RWPE2 (cell line): ENCODE data around the gene SCNN1B.

Experiments used
- ATAC-seq: fragments of 200-7000 bp; cut with Tn5 transposase; 3 replicates; pipeline ENCODE4 v1.9.1; 2021; ENCODE audit warnings: low read depth
- DNase-seq: peaks from one replicate; pipeline ENCODE4 v3.0.0-alpha.2; 2020; ENCODE audit warnings: low spot score
- H3K27ac ChIP-seq: fragments of 450-650 bp; 2 replicates; pipeline ENCODE4 v1.5.1; 2017; ENCODE audit warnings: mild to moderate bottlenecking; ENCODE audit not compliant: poor library complexity, severe bottlenecking
- H3K27me3 ChIP-seq: fragments of 250-450 bp; sonication (Bioruptor Pico); 2 replicates; pipeline ENCODE4 v1.5.1; 2021; ENCODE audit warnings: mild to moderate bottlenecking, moderate library complexity; ENCODE audit not compliant: insufficient read depth, poor library complexity, severe bottlenecking
- H3K36me3 ChIP-seq: fragments of 250-450 bp; sonication (Bioruptor Pico); 2 replicates; pipeline ENCODE4 v1.5.1; 2020; ENCODE audit warnings: low read depth, mild to moderate bottlenecking, moderate library complexity
- H3K4me1 ChIP-seq: fragments of 250-450 bp; sonication (Bioruptor Pico); 2 replicates; pipeline ENCODE4 v1.5.1; 2021; ENCODE audit warnings: mild to moderate bottlenecking, moderate library complexity; ENCODE audit not compliant: insufficient read depth, poor library complexity, severe bottlenecking
- H3K4me3 ChIP-seq: fragments of 250-450 bp; sonication (Bioruptor Pico); 2 replicates; pipeline ENCODE4 v1.5.1; 2021; ENCODE audit warnings: mild to moderate bottlenecking, moderate library complexity; ENCODE audit not compliant: severe bottlenecking
- H3K9me3 ChIP-seq: fragments of 250-450 bp; sonication (Bioruptor Pico); 2 replicates; pipeline ENCODE4 v1.5.1; 2021; ENCODE audit warnings: mild to moderate bottlenecking, moderate library complexity; ENCODE audit not compliant: severe bottlenecking
- TF ChIP-seq, protein P1 (sequence below): fragments of 450-650 bp; IDR thresholded peaks from one replicate; pipeline ENCODE4 v1.5.1; 2017; ENCODE audit warnings: mild to moderate bottlenecking, moderate library complexity; ENCODE audit not compliant: poor library complexity, severe bottlenecking

The SCNN1B gene

GRCh38 chr16:23374721-23375510 is 72.8 kb downstream of the SCNN1B start:
- H3K36me3 ChIP-seq: no peaks in the 10 kb centered on the region
- ATAC-seq: peak; percentile 47; the same call in 2 of the 3 replicates
- H3K27ac ChIP-seq: no peak overlapping the region
- H3K4me1 ChIP-seq: no peaks in the 10 kb centered on the region
- H3K9me3 ChIP-seq: no peaks in the 10 kb centered on the region
- H3K27me3 ChIP-seq: no peaks in the 10 kb centered on the region
- DNase-seq: no peak
- no peak overlapping the region for H3K4me3 ChIP-seq
- TF ChIP-seq, protein P1, sequence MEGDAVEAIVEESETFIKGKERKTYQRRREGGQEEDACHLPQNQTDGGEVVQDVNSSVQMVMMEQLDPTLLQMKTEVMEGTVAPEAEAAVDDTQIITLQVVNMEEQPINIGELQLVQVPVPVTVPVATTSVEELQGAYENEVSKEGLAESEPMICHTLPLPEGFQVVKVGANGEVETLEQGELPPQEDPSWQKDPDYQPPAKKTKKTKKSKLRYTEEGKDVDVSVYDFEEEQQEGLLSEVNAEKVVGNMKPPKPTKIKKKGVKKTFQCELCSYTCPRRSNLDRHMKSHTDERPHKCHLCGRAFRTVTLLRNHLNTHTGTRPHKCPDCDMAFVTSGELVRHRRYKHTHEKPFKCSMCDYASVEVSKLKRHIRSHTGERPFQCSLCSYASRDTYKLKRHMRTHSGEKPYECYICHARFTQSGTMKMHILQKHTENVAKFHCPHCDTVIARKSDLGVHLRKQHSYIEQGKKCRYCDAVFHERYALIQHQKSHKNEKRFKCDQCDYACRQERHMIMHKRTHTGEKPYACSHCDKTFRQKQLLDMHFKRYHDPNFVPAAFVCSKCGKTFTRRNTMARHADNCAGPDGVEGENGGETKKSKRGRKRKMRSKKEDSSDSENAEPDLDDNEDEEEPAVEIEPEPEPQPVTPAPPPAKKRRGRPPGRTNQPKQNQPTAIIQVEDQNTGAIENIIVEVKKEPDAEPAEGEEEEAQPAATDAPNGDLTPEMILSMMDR: no peak

- Histone ChIP-seq H3K9me3 (no peaks in the 10 kb centered on the region), H3K27ac (no peak overlapping the region), H3K36me3 (no peaks in the 10 kb centered on the region), H3K4me1 (no peaks in the 10 kb centered on the region), H3K4me3 (no peak overlapping the region), H3K27me3 (no peaks in the 10 kb centered on the region)
- TF ChIP-seq, protein P1: no peak
- ATAC-seq (no peak), DNase-seq (no peak)
These were observed 73.5 kb downstream of the SCNN1B start for GRCh38 chr16:23375643-23376042.

DNA sequence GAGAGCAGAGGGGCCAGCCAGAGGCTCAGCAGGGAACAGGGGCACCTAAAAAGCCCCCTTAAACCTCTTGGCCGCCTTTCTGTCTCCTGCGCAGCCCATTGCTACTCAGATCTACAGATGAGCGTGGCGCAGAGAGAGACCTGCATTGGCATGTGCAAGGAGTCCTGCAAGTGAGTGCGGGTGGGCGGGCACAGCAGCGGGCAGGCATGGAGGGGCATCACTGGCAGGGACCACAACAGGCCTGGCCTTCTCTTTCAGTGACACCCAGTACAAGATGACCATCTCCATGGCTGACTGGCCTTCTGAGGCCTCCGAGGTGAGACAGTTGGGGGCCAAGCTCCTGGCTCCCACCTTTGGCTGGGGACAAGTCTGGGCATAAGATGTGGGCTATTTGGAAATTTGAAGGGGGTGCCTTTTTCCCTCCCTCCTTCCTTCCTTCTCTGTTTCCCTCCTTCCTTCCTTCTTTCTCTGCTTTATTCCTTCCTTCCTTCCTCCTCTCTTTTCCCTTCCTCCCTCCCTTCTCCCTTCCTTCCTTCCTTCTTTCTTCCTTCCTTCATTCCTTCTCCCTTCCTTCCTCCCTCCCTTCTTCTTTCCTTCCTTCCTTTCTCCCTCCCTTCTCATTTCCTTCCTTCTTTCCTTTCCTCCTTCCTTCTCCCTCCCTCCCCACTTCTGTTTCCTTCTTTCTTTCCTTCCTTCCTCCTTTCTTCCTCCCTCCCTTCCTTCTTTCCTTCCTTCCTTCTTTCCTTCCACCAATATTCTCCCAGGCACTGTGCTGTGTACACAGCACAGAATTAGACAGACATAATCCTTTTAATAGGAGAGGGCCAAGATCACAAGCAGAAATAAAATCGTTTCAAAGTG is 75.2 kb downstream of the SCNN1B start:
- Histone ChIP-seq H3K27me3 (no peaks in the 10 kb centered on the region), H3K27ac (no peak overlapping the region), H3K4me3 (no peak overlapping the region), H3K36me3 (no peaks in the 10 kb centered on the region), H3K9me3 (no peaks in the 10 kb centered on the region), H3K4me1 (no peaks in the 10 kb centered on the region)
- TF ChIP-seq, protein P1: no peak
- ATAC-seq (no peak), DNase-seq (no peak)

GRCh38 chr16:23378256-23378655 is 76.2 kb downstream of the SCNN1B start:
- Histone ChIP-seq H3K9me3 (no peaks in the 10 kb centered on the region), H3K4me3 (no peak overlapping the region), H3K27ac (no peak overlapping the region), H3K36me3 (no peaks in the 10 kb centered on the region), H3K27me3 (no peaks in the 10 kb centered on the region), H3K4me1 (no peaks in the 10 kb centered on the region)
- TF ChIP-seq, protein P1: no peak
- ATAC-seq (no peak), DNase-seq (no peak)
